Lower lobe of right lung (tissue), 2 donors: ENCODE data around the gene ZNF697. TPM values are rescaled to one million over a fixed set of nuclear protein-coding genes. Genes with fewer than 3 reads are reported as not detected.

Experiments
- ATAC-seq, 2 donors: fragments of 200-7000 bp; cut with Tn5 transposase; one replicate each; pipeline ENCODE4 v1.9.1; 2020 to 2022; ENCODE audit warnings: mild to moderate bottlenecking in 2 of 2, moderate library complexity in 2 of 2
- DNase-seq: peaks from one replicate; pipeline ENCODE4 v3.0.0-alpha.2; 2020
- H3K27ac ChIP-seq: fragments of 200-600 bp; one replicate; pipeline ENCODE4 v1.8.0; 2022
- H3K27me3 ChIP-seq: fragments of 200-600 bp; one replicate; pipeline ENCODE4 v1.8.0; 2022; ENCODE audit warnings: low read depth
- H3K36me3 ChIP-seq: fragments of 200-600 bp; one replicate; pipeline ENCODE4 v1.8.0; 2022; ENCODE audit warnings: mild to moderate bottlenecking
- H3K4me1 ChIP-seq: fragments of 200-600 bp; one replicate; pipeline ENCODE4 v1.8.0; 2022
- H3K4me3 ChIP-seq: fragments of 200-600 bp; one replicate; pipeline ENCODE4 v1.8.0; 2022; ENCODE audit warnings: mild to moderate bottlenecking
- H3K9me3 ChIP-seq: fragments of 200-600 bp; one replicate; pipeline ENCODE4 v1.8.0; 2022
- intact Hi-C: fragments of 100-400 bp; cut with DNase I; formaldehyde crosslinking; loops from one replicate; pipeline ENCODE4 v1.11.0; 2022
- total RNA-seq: library from RNA; stranded (reverse); fragmentation: NEBNext Ultra II Directional; extraction: Animal tissue kit (Norgen Biotek cat#: 25700); gene quantifications from one replicate; pipeline ENCODE4 v1.2.1, GENCODE V29; 2021
- TF ChIP-seq, protein P1 (sequence below): fragments of 200-600 bp; IDR thresholded peaks from one replicate; pipeline ENCODE4 v1.8.0; 2022; ENCODE audit warnings: antibody characterized with exemption, mild to moderate bottlenecking
- donor health status: DM: no; HTN: yes; CAD: no; lungs with severe emphysema.

Gene ZNF697
- total RNA-seq, 1 donor from 2014 or later, result 8.7 TPM

- Histone ChIP-seq H3K27me3 (no peaks in the 10 kb centered on the region), H3K9me3 (no peaks in the 10 kb centered on the region), H3K27ac (no peak overlapping the region), H3K4me3 (no peak overlapping the region), H3K4me1 (peaks cover 49% of the 10 kb centered on the region), H3K36me3 (no peaks in the 10 kb centered on the region)
- TF ChIP-seq, protein P1, sequence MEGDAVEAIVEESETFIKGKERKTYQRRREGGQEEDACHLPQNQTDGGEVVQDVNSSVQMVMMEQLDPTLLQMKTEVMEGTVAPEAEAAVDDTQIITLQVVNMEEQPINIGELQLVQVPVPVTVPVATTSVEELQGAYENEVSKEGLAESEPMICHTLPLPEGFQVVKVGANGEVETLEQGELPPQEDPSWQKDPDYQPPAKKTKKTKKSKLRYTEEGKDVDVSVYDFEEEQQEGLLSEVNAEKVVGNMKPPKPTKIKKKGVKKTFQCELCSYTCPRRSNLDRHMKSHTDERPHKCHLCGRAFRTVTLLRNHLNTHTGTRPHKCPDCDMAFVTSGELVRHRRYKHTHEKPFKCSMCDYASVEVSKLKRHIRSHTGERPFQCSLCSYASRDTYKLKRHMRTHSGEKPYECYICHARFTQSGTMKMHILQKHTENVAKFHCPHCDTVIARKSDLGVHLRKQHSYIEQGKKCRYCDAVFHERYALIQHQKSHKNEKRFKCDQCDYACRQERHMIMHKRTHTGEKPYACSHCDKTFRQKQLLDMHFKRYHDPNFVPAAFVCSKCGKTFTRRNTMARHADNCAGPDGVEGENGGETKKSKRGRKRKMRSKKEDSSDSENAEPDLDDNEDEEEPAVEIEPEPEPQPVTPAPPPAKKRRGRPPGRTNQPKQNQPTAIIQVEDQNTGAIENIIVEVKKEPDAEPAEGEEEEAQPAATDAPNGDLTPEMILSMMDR, result no peak
- ATAC-seq (no peak), DNase-seq (no peak)
- intact Hi-C loops, result no loop called here
Measured at GRCh38 chr1:119635811-119636390, 12.2 kb downstream of the ZNF697 start.

GRCh38 chr1:119634016-119634415 is 14.1 kb downstream of the ZNF697 start:
- H3K4me3 ChIP-seq, result no peak overlapping the region
- H3K27ac ChIP-seq, result no peak overlapping the region
- intact Hi-C loops, result no loop called here
- H3K9me3 ChIP-seq, result no peaks in the 10 kb centered on the region
- peaks cover 58% of the 10 kb centered on the region for H3K4me1 ChIP-seq
- H3K36me3 ChIP-seq, result no peaks in the 10 kb centered on the region
- TF ChIP-seq, protein P1, result no peak
- ATAC-seq (peak in 1 of 2 donors; percentile 15), DNase-seq (no peak)
- H3K27me3 ChIP-seq, result no peaks in the 10 kb centered on the region

DNA sequence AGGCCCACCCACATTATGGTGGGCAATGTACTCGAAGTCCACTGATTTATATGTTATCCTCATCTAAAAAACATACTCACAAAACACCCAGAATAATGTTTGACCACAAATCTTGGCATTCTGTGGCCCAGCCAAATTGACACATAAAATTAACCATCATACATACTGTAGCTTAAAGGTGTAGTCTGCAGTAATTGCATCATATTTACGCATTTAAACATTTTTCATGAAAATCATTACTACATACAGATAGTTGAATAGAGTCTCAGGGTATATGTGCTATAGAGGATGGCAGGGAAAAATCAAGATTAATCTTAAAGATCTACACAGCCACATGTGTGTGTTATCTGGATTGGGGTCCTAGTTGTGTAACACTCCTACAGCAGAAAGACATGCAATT is 14.5 kb downstream of the ZNF697 start:
- DNase-seq (no peak), ATAC-seq (no peak)
- Histone ChIP-seq H3K9me3 (no peaks in the 10 kb centered on the region), H3K27ac (no peak overlapping the region), H3K27me3 (no peaks in the 10 kb centered on the region), H3K36me3 (no peaks in the 10 kb centered on the region), H3K4me1 (peaks cover 58% of the 10 kb centered on the region), H3K4me3 (no peak overlapping the region)
- TF ChIP-seq, protein P1, result no peak
- intact Hi-C loops, result no loop called here

DNA sequence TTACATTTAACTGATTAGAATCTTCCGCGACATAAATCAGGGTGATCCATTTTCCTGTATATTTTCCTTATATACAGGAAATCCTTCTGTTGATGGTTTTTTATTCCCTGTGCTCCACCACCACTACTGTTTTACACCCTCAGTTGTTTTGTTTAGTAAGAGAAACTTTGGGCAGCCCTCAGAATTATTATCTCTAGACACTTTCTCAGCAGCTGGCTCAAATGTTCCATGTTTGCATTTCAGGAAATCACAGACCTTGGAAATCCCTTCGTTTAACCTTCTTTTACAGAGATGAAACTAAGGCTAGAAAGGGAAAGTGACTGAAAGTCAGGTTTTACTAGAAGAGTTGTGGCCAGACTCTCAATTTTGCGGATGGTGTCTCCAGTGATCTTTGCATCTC is 15.2 kb downstream of the ZNF697 start:
- intact Hi-C loops, result no loop called here
- Histone ChIP-seq H3K9me3 (no peaks in the 10 kb centered on the region), H3K4me1 (peaks cover 58% of the 10 kb centered on the region), H3K27me3 (no peaks in the 10 kb centered on the region), H3K4me3 (no peak overlapping the region), H3K36me3 (no peaks in the 10 kb centered on the region), H3K27ac (no peak overlapping the region)
- DNase-seq, result no peak
- ATAC-seq, result no peak
- TF ChIP-seq, protein P1, result no peak

GRCh38 chr1:119632103-119632490 is 16.0 kb downstream of the ZNF697 start:
- H3K27ac ChIP-seq, result peak overlapping the region; percentile 76
- ATAC-seq, result peak; percentile 29 to 47

More at GRCh38 chr1:119632103-119632490, 16.0 kb downstream of the ZNF697 start:
- Histone ChIP-seq H3K4me1 (peaks cover 60% of the 10 kb centered on the region), H3K4me3 (no peak overlapping the region), H3K27me3 (no peaks in the 10 kb centered on the region), H3K9me3 (no peaks in the 10 kb centered on the region), H3K36me3 (no peaks in the 10 kb centered on the region)
- intact Hi-C loops, result no loop called here
- TF ChIP-seq, protein P1, result no peak
- no peak for DNase-seq
